NT2/D1 (cell line): ENCODE data around the gene APOL2.

Experiments used
- SUZ12 ChIP-seq: IDR thresholded peaks from 2 replicates; pipeline ENCODE4 v1.6.1; 2011; ENCODE audit not compliant: insufficient read length, insufficient read depth; ENCODE audit errors: extremely low read depth
- YY1 ChIP-seq: IDR thresholded peaks from 2 replicates; pipeline ENCODE4 v1.6.1; 2011; ENCODE audit not compliant: insufficient read length, insufficient read depth
- ZNF274 ChIP-seq: IDR thresholded peaks from 2 replicates; pipeline ENCODE4 v1.6.1; 2011; ENCODE audit warnings: mild to moderate bottlenecking, low read depth, low read length

GRCh38 chr22:36235585-36235984 lies 3.7 kb downstream of the APOL2 start:
- TF ChIP-seq YY1 (no peak), SUZ12 (no peak), ZNF274 (no peak)
